IPS DF 4.7 (cell line): Measurements from ENCODE around the gene CPNE7.
"Not testable (repeated sequence)": the region's sequence is repeated elsewhere in the genome, so short reads cannot be mapped to it uniquely, and the experiment has no call there.

Experiments used
- DNase-seq: peaks from one replicate; pipeline ENCODE4 v3.0.0-alpha.2; 2013; ENCODE audit warnings: low spot score; ENCODE audit errors: extremely low read depth

Gene CPNE7

DNA sequence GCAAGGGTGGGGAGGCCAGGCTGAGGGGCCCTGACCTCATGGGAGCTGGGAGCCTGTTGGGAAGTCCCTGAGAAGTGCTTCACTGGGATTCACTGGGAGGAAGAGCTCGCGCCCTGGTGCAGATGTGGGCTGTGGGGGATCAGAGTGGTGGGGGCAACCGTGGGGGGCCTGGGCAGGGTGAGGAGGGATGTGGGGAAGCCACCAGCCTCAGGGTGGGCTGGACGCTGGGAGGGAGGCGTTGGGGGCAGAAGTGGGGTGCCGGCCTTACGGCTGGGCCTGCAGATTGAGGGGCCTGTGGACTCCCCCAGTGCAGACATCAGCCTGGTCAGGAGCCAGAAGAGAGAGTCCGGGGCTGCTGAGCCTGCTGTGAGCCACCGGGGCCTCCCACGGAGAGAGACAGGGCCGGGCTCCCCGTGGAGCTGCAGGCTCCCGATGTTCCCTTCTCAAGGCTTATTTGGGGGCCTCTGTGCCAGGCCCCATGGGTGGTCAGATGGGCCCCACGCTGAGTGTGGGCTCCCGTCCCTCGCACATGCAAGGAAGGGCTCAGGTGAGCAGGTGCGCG lies 45.7 kb downstream of the CPNE7 start:
- DNase-seq, result no peak

DNA sequence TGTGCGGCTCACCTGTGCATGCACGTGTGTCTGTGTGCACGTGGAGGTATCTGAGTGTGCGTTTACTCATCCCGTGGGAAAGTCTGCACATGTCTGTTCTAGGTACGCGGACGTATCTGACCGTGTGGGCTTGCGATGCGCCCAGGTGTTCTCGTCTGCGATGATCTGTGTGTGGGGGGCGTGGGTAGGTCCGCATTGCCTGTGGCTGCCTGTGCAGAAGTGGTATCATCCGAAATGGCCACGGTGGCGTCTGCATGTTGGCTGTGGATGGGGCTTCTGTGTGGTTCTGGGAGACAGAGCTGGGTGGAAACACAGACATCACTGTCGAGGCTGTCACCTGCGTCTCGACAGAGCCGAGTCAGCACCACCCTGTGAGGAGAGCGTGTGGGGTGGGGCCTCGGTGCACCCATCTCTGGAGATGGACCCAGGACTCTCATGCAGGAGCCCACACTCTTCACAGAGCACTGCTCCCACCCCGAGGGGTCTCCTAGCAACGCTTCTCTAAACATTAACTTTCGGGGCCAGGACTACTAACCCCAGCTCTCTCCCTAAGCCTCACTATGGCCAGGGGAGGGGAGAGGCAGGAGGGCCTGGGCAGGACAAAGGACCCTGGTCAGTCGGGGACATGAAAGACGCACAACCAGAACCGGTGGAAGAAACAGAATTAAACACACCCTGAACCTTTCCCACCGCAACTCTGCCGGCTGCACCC lies 46.3 kb downstream of the CPNE7 start:
- DNase-seq, result no peak

DNA sequence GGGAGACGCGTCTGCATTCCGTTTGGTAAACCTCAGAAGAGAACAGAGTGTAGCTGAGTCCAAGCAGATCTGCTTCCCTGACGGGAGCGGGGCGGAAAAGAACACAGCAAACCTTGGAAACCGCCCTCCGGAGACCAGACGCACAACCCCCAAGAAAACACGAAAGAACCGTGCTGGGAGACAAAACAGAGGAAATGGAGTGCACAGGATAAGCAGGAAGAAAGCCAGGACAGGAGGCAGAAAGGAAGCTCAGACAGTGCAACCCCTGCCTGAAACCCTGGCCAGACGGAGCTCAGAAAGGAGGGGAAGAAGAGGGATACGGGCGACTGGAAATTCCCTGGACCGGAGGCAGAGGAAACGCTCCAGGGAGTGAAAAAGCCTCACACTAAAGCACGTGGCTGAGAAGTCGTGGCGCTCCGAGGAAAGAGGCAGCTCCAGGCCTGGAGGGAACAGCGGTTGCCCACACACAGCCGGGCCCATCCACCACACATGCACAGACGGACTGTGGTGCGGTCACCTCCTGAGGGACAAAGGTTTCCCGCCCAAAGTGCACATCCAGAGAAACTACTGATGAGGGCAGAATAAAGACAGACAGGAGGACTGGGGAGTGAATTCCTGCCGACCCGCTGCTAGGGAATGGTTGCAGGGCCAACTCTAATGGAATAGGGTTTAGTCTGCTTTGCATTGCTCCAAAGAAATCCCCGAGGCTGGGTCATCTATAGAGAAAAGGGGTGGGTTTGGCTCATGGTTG lies 48.1 kb downstream of the CPNE7 start:
- DNase-seq, result no peak

DNA sequence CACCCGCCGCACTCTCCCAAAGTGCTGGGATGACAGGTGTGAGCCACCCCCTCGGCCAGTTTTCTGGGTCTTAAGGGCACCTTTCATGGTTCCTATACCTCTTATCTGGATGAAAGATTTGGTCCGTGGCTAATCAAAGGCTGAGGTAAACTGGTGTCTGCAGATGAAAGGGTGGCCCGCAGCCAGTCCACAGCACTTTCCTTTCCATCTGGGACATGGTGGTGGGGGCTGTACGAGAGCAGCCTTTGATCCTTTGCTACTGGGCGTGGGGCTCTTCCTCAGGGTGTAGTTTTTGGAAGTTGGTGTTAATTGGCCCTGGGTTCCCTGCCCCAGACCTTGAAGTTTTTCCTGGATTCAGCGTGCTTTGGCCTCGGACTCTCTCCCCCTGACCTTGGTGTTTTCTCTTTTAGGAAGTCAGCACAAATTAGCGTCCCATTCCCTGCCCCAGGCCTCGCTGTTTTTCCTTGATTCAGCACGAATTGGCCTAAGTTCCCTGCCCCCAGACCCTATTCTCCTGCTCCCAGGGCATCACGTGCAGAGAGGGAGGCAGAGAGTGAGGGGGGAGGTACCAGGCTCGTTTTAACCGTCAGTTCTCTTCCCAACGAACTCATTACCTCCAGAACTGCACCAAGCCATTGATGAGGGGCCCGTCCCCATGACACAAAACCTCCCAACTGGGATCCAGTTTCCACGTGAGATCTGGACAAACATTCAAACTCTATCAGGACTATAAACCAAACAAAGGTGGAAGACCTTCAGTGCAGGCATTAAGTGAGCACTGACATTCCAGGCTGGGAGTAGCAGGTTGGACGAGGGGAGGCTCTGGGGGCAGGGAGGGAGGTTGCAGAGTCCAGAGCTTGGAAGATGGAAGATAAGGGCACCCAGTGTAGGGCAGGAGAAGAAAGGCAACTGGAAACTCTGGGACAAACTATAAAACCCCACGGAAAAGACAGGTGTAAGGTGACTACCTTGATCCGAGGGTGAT lies 49.5 kb downstream of the CPNE7 start:
- no peak for DNase-seq

DNA sequence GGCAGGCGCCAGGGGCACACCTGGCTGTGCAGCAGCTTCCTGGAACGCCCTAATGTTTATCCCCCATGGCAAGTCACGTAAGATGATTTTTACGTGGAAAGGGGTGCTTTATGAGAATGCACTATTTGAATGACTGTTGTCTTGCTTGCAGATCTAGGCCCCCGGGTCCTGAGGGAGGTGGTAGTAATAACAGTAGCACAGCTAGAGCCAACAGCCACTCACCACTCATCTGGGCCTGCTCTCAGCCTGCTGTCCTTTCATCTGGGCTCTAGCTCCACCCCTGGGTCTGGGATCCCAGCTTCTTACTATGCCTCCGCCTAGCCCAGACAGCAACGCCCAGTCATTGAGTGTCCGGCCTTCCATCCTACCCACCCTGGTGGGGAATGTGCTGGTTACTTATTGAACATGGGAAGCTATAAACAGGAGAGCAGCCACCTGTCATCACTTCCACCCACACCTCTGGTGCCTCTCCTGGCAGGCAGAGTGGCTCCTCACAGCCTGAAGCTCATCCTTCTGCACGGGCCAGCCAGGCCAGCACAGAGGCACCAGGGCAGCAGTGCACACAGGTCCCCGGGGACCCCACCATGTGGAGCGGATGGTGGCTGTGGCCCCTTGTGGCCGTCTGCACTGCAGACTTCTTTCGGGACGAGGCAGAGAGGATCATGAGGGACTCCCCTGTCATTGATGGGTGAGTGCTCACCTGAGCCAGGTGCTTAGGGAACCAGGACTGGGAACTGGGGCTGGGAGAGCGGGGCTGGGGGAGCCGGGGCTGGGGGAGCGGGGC lies 54.5 kb downstream of the CPNE7 start:
- DNase-seq, result no peak

DNA sequence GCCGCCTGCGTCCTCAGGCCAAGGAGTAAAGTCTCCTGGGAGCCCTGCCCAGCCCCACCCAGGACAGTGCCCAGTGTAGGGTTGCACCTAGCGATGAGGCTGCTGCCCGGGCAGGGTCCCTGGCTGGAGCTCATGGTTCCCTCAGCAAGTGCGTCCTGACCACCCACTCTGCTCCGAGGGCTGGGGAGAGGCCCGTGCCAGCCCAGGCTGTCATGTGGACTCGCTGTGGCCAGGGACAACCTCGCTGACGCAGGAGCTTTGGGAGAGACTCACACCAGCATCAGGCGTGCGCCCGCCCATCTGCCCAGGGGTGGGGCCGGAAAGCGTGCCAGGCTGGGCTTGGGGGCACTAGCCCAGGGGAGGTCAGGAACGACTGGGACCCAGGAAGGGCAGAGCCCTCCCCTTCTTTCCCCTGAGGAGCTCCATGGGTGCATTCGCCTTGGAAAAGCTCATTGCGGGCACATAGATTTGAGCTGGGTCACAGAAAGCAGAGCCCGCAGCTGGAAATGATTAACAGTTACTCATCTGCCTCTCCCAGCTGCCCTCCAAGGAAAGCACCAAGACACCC lies 57.6 kb downstream of the CPNE7 start:
- DNase-seq, result no peak

DNA sequence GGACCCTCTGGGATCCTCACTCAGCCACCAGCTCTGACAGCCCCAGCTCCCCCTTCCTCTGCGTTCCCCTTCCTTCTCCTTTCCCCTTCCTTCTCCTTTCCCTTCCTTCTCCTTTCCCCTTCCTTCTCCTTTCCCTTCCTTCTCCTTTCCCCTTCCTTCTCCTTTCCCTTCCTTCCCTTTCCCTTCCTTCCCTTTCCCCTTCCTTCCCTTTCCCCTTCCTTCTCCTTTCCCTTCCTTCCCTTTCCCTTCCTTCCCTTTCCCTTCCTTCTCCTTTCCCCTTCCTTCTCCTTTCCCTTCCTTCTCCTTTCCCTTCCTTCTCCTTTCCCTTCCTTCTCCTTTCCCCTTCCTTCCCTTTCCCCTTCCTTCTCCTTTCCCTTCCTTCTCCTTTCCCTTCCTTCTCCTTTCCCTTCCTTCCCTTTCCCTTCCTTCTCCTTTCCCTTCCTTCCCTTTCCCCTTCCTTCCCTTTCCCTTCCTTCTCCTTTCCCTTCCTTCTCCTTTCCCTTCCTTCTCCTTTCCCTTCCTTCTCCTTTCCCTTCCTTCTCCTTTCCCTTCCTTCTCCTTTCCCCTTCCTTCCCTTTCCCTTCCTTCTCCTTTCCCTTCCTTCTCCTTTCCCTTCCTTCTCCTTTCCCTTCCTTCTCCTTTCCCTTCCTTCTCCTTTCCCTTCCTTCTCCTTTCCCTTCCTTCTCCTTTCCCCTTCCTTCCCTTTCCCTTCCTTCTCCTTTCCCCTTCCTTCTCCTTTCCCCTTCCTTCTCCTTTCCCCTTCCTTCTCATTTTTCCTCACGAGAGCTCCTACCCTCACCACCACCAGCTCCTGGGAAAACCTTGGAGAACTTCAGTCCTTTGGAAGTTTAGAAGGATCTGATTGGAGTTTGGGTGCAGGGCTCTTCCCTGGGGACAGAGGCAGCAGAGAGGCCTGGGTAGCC lies 59.2 kb downstream of the CPNE7 start:
- not testable (repeated sequence) for DNase-seq

DNA sequence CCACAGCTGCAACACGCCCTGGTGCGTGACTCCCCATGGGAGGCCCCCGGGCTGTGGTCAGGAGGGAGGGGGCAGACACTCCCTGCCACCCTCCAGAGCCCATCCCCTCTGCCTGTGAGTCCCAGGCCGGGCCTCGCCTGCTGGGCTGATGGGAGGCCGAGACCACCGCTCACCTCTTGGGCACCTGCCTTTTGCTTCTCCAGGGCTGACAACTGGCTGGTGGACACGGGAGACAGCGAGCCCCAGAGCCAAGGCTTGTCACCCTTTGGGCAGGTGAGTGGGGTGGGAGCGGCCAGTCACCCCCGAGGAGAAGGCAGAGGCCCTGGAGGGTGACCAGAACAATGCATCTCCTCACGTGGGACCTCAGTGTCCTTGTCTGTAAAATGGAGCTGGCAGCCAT lies 61.1 kb downstream of the CPNE7 start:
- no peak for DNase-seq

DNA sequence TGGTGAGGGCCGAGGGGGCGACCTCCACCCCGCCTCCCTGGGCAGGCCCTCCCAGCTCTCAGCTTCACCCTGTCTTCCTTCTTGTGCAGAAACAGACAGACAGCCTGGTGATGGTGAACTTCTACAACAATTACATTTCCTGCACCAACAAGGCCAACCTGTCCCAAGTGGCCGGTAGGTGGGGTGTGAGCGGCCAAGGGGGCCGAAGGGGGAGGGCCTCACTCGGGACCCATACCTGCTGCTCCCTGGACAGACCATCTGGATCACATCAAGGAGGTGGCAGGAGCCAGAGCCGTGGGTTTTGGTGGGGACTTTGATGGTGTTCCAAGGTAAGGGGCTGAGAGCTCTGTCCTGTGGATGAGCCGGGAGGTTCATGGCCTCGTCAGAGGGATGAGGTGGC lies 61.8 kb downstream of the CPNE7 start:
- DNase-seq, result no peak

DNA sequence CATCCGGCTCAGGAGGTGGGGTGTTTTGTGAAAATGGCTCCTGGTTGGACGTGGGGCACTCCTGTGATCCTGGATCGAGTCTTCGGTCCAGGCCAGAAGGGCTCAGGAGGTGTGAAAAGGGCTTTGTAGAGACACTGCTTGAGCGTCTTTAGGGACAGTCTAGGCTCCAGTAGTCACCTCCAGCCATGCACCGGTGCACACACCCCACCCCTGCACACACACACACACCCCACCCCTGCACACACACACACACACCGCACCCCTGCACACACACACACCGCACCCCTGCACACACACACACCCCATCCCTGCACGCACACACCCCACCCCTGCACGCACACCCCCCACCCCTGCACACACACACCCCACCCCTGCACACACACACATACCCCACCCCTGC lies 62.9 kb downstream of the CPNE7 start:
- DNase-seq, result no peak

DNA sequence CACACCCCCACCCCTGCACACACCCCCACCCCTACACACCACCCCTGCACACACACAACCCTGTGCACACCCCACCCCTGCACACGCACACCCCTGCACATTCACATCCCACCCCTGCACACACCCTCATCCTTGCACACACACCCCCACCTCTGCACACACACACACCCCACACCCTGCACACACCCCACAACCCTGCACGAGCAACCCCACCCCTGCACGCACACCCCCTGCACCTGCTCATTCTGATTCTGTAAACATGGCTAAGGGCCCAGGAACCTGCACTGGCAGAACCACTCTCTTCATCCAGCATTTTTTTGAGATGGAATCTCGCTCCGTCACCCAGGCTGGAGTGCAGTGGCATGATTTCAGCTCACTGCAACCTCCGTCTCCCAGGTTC lies 63.8 kb downstream of the CPNE7 start:
- DNase-seq, result no peak

DNA sequence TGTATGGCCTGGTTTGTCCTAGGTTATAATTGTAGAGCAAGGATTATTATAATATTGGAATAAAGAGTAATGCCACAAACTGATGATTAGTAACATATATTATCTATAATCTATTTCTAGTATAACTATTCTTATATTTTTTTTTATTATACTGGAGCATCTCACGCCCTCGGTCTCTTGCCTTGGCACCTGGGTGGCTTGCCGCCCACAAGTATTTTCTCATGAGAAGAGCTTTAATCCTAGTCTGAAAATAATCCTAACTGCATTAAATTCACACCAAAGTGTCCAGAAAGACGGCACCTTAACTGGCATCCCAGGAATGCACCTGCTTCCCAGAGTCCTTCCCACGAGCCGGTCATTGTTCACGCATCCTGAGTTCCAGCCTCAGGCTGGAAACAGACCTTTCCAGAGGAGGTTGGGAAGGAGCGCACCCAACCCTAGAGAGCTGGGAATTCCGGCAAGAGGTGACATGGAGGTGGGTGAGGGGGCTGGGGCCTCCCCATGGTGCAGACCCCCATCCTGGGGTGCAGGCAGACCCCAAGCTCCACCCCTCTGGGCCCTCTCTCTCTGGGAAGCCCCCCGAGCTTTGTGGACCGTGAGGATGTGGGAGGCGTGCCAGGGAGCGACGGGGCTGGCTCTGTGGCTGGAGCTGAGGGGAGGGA lies 66.0 kb downstream of the CPNE7 start:
- DNase-seq, result no peak

DNA sequence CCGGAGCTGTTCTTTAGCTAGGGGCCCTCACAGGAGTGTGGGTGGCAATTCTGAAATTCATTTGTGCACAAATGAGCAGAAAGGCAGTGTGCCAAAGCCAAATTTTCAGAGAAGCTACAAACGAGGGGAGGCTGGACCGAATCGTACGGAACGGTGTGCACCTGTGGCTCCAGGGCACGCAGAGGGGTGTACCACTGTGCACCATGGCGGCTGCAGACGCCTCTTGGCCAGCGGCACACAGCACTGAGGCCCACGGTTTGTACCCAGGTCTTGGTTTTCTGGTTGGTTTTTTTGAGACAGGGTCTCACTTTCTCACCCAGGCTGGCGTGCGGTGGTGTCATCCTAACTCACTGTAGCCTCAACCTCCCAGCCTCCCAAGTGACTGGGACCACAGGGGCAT lies 67.0 kb downstream of the CPNE7 start:
- DNase-seq, result no peak

DNA sequence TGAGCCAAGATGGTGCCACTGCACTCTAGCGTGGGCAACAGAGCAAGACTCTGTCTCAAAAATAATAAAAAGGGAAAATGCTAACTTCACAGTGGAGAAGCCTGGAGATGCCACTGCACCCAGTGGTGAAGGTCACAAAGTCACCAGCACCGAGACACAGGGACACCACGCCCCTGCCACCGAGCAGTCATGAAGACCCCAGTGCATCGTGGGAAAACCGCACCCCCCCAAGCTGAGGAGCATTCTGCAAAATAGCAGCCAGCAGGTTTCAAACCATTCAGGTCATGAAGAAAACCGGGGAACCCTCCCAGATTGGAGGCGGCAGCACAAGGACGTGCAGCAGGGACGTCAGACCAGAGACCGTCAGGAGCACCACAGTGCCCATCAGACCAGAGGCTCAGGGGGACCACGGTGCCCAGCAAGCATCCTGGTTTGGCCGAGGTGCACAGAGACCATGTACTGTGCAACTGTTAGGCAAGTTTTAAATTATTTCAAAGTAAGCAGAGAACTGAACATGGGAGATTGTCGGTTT lies 68.3 kb downstream of the CPNE7 start:
- no peak for DNase-seq

DNA sequence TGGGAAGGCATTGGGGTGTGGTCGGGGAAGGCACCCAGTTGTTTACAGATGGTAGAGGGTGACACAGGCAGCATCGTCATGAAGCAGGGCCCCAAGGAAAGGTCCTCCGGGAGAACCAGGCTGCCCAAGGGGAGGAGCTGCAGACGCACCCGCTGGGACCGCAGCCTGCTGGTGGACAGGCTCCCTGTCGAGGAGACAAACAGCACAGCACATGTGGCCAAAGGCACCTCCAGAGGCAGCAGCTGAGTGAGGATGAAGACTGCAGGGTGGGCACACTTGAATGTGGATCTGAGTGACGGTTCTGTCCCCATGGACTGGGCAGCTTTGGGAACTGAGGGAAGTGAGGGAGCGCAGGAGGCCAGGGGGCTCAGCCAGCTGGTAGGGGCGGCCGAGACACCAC lies 69.6 kb downstream of the CPNE7 start:
- no peak for DNase-seq

DNA sequence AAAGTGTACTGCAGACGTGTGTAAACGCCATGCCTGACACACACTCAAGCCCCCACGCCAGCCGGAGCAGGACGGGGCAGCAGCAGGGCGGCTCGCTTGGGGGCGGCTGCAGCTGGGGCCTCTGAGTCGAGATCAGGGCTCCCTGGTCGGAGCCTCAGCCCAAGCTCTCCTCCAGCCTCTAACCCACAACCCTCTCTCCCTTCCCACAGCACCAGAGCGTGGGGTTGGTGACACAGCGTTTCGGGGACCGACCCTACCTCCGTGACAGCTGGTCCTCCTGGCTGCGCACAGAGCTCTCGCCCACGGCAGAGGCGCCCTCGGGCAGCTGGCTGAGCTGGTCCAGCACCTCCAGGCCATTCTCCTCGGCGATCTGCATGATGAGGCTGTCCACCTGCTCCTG lies 70.7 kb downstream of the CPNE7 start:
- DNase-seq, result no peak
